SH-SY5Y (cell line): ENCODE results near the gene SLC22A2.

Experiments used
- GATA2 ChIP-seq: IDR thresholded peaks from 2 replicates; pipeline ENCODE4 v1.6.1; 2011; ENCODE audit warnings: mild to moderate bottlenecking, low read depth, low read length
- GATA3 ChIP-seq: IDR thresholded peaks from 2 replicates; pipeline ENCODE4 v1.6.1; 2011; ENCODE audit warnings: low read depth, mild to moderate bottlenecking, low read length, moderate library complexity

DNA sequence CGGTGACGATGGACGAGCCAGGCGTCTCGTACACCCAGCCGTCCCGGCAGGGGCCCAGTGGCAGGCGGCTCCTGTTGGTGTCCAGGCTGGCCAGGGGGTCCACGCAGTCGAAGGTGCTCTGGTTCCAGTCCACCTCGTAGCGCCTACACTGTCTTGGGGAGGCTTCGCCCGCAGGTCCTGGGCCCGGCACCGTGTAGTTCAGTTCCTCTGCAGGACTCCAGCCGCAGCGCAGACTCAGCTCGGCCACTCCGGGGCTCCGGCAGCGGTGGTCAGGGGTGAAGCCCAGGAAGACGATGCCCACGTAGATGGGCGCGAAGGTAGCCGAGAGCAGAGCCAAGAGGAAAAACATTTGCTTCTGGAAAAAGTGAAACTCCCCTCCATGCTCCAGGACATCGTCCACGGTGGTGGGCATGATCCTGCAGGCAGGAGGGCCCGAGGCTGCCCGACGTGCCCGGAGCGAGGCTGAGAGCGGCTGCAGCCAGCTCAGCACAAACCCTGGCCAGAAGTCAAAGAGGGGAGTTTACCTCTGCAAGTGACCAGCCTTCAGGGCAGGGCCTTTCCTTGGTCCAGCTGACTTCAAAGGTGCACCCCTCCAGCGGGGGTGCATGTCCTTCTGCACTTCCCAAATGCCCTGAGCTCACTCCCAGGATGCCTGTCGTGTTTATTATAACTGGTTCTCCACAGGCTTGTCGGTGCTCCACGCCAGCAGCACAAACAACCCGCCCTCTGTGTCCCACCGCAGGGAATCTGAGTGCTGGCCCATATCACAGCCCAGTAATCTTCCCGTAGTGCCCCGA, at the start of gene SLC22A2:
- TF ChIP-seq GATA3 (no peak), GATA2 (no peak)
